22Rv1 (cell line): ENCODE data around the gene ENTHD1.

ENCODE experiments used
- H3K27ac ChIP-seq: fragments of 450-650 bp; 2 replicates; pipeline ENCODE4 v1.5.1; 2017
- ZFX ChIP-seq: fragments of 450-650 bp; IDR thresholded peaks from 2 replicates; pipeline ENCODE4 v1.6.1; 2017; ENCODE audit warnings: antibody characterized with exemption, borderline replicate concordance
- TF ChIP-seq, protein P1 (sequence below): fragments of 450-650 bp; IDR thresholded peaks from 2 replicates; pipeline ENCODE4 v1.5.1; 2017; ENCODE audit warnings: mild to moderate bottlenecking

The ENTHD1 gene

DNA sequence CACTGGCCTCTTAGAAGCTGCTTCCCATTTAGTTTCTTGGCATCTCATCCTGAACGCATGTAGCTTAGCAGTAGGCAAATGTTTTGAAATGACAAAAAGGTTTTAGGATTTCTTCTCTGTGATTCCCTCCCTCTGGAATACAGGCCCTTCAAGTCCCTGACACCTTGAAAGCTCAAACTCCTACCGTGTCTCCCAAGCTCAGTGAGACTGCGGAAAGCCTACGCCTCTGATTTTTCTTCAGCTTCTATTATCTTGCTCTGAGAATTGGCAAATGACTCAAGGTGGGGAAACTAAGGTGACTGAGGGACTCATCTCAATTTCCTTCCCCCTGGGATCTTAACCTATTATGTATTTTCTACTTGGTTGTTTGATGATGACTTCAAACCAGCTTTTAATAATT, 130.3 kb downstream of the ENTHD1 start:
- TF ChIP-seq, protein P1, sequence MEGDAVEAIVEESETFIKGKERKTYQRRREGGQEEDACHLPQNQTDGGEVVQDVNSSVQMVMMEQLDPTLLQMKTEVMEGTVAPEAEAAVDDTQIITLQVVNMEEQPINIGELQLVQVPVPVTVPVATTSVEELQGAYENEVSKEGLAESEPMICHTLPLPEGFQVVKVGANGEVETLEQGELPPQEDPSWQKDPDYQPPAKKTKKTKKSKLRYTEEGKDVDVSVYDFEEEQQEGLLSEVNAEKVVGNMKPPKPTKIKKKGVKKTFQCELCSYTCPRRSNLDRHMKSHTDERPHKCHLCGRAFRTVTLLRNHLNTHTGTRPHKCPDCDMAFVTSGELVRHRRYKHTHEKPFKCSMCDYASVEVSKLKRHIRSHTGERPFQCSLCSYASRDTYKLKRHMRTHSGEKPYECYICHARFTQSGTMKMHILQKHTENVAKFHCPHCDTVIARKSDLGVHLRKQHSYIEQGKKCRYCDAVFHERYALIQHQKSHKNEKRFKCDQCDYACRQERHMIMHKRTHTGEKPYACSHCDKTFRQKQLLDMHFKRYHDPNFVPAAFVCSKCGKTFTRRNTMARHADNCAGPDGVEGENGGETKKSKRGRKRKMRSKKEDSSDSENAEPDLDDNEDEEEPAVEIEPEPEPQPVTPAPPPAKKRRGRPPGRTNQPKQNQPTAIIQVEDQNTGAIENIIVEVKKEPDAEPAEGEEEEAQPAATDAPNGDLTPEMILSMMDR, result no peak
- no peak for TF ChIP-seq ZFX
- no peak overlapping the region for H3K27ac ChIP-seq

DNA sequence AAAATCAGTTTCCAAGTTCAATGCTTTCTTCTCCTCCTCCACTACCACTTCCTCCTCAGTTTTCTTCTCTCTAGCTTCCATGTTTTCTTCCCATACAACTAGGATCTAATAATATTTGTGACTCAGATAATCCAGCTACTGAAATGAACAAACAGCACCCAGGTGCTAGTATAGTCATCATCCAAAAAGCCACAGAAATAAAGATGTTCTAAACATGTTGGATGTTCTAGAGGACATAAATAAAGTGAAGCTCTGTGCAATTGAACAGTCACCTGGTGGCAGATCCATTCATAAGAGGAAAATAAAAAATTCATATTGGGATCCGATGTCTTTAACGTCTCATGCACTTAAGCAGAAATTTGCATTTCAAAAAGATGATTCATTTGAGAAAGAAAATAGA, 142.8 kb downstream of the ENTHD1 start:
- TF ChIP-seq, protein P1, result no peak
- no peak for TF ChIP-seq ZFX
- H3K27ac ChIP-seq, result no peak overlapping the region

GRCh38 chr22:39748877-39749276, 144.7 kb downstream of the ENTHD1 start:
- TF ChIP-seq ZFX, result no peak
- TF ChIP-seq, protein P1, result no peak
- no peak overlapping the region for H3K27ac ChIP-seq

- H3K27ac ChIP-seq, result no peak overlapping the region
- TF ChIP-seq ZFX, result no peak
- TF ChIP-seq, protein P1, result no peak
Observed at GRCh38 chr22:39746600-39747262, 146.8 kb downstream of the ENTHD1 start.

- no peak for TF ChIP-seq ZFX
- TF ChIP-seq, protein P1, result no peak
Observed at GRCh38 chr22:39745789-39746188, 147.8 kb downstream of the ENTHD1 start.

GRCh38 chr22:39744353-39744752, 149.2 kb downstream of the ENTHD1 start:
- no peak for TF ChIP-seq ZFX
- TF ChIP-seq, protein P1, result no peak
- no peak overlapping the region for H3K27ac ChIP-seq

More at GRCh38 chr22:39745789-39746188, 147.8 kb downstream of the ENTHD1 start:
- H3K27ac ChIP-seq, result no peak overlapping the region

DNA sequence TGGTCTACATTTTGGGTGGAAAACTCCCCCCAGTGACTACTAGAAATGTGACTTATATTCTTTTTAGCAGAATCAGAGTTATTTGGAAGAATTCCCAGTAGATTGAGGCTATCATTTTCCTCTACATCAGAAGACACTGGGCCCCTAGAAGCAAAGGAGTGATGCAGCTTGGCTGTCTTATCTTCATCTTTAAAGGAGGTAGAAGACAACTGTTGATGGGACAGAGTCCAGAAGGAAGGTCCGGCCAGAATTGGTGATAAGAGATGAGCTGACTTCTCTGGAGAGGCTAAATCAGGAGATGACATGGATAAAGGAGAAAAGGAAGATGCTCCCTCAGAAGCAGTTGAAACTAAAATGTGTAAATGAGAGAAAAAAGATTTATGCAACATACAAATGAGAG, 149.6 kb downstream of the ENTHD1 start:
- H3K27ac ChIP-seq, result no peak overlapping the region
- TF ChIP-seq ZFX, result no peak
- TF ChIP-seq, protein P1, result no peak
